Ascending aorta (tissue), 2 donors: Measurements from ENCODE around the gene ANKRD49. TPM values are rescaled to one million over a fixed set of nuclear protein-coding genes. Genes with fewer than 3 reads are reported as not detected.
"Not testable (repeated sequence)": the region's sequence is repeated elsewhere in the genome, so short reads cannot be mapped to it uniquely, and the experiment has no call there.

Experiments
- DNase-seq, 2 donors: peaks; one replicate each; pipeline ENCODE4 v3.0.0-alpha.2; 2019; ENCODE audit warnings: low spot score in 2 of 2
- H3K27ac ChIP-seq, 2 donors: fragments of 200-600 bp; sonication (generic); one replicate each; pipeline ENCODE4 v1.5.1; 2016 to 2017; ENCODE audit warnings: mild to moderate bottlenecking in 1 of 2
- H3K27me3 ChIP-seq: fragments of 200-600 bp; sonication (generic); one replicate; pipeline ENCODE4 v1.5.1; 2017
- H3K36me3 ChIP-seq, 2 donors: fragments of 200-600 bp; sonication (generic); one replicate each; pipeline ENCODE4 v1.5.1; 2016
- H3K4me1 ChIP-seq, 2 donors: fragments of 200-600 bp; sonication (generic); one replicate each; pipeline ENCODE4 v1.5.1; 2016 to 2017; ENCODE audit warnings: mild to moderate bottlenecking in 1 of 2
- H3K4me3 ChIP-seq, 2 donors: fragments of 200-600 bp; sonication (generic); one replicate each; pipeline ENCODE4 v1.5.1; 2016 to 2017; ENCODE audit warnings: mild to moderate bottlenecking in 1 of 2
- H3K9me3 ChIP-seq, 2 donors: fragments of 200-600 bp; sonication (generic); one replicate each; pipeline ENCODE4 v1.5.1; 2016
- intact Hi-C: fragments of 100-400 bp; cut with DNase I; formaldehyde crosslinking; loops from one replicate; pipeline ENCODE4 v1.15.1; 2023
- total RNA-seq: library from RNA; depleted of rRNA; stranded (reverse); fragments of >200 nt; gene quantifications from one replicate; pipeline ENCODE4 v1.1.0, GENCODE V29; 2016
- TF ChIP-seq, protein P1 (sequence below), 3 experiments: fragments of 200-600 bp in 2 of 3; fragments of 450-650 bp in 1 of 3; sonication (generic) in 2 of 3; IDR thresholded peaks; one replicate each; pipeline ENCODE4 v1.5.1; 2016 to 2019; ENCODE audit warnings: antibody characterized with exemption in 3 of 3, mild to moderate bottlenecking in 1 of 3, moderate library complexity in 1 of 3

The ANKRD49 gene
- total RNA-seq, 1 donor from 2014 or later, result 7.0 TPM

DNA sequence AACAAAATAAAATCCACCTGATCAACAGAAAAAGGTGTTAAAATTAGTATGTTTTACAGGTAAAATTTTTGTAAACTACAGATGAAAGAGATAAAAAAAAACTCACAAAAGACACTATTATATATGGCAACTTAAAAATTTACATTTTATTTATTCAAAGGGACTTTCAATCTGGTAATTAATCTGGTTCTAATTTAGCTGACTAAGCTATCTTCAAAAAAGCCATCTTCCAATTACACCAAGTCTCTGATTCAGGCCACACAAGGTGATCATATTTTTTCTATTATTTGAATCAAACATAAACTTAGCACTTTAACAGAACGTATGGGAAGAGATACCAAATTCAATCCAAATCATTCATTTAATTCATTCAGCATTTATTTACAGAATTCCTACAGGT lies 7.7 kb upstream of the ANKRD49 start:
- Histone ChIP-seq H3K27me3 (no peaks in the 10 kb centered on the region), H3K27ac (no peak overlapping the region), H3K4me1 (no peaks in the 10 kb centered on the region), H3K4me3 (no peak overlapping the region), H3K36me3 (peaks cover 5 to 44% of the 10 kb centered on the region in 2 donors), H3K9me3 (no peaks in the 10 kb centered on the region)
- intact Hi-C loops, result no loop called here
- TF ChIP-seq, protein P1, sequence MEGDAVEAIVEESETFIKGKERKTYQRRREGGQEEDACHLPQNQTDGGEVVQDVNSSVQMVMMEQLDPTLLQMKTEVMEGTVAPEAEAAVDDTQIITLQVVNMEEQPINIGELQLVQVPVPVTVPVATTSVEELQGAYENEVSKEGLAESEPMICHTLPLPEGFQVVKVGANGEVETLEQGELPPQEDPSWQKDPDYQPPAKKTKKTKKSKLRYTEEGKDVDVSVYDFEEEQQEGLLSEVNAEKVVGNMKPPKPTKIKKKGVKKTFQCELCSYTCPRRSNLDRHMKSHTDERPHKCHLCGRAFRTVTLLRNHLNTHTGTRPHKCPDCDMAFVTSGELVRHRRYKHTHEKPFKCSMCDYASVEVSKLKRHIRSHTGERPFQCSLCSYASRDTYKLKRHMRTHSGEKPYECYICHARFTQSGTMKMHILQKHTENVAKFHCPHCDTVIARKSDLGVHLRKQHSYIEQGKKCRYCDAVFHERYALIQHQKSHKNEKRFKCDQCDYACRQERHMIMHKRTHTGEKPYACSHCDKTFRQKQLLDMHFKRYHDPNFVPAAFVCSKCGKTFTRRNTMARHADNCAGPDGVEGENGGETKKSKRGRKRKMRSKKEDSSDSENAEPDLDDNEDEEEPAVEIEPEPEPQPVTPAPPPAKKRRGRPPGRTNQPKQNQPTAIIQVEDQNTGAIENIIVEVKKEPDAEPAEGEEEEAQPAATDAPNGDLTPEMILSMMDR (IDR thresholded peaks at IDR 0.05), result no peak
- no peak for DNase-seq

DNA sequence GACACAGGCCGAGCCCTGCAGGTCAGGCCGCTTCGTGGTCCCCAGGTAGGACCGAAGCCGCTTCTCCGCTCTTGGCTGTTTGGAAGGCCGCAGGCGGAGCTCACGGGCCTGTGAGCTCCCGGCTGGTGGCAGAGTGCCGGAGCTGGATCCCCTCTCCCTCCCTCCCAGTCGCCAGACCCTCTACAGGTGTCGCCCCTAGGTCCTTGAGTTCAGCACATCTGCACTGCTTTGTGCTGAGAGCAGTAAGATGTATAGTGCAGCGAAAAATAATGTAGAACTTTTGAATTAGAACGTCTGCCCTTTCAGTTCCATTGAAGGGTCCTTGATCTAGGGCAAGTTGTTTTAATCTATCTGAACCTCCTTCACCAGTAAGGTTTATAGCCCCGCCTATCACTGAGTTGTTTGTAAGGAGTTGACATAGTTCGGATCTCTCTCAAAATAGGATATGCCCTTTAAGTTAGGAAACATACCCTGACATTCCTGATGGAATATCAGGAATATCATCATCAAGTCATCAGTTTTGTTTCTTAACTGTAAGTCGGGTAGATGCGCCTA lies 419 bp downstream of the ANKRD49 start:
- Histone ChIP-seq H3K4me3 (peak overlapping the region; percentile 77 to 95), H3K27me3 (no peaks in the 10 kb centered on the region), H3K9me3 (no peaks in the 10 kb centered on the region), H3K4me1 (peaks cover 0 to 20% of the 10 kb centered on the region in 2 donors), H3K27ac (peak overlapping the region; percentile 83), H3K36me3 (peaks cover 21 to 23% of the 10 kb centered on the region in 2 donors)
- intact Hi-C loops, result loop anchor here (2.0 to 10.0 kb wide), 5 partner anchors 49 to 959 kb away; partner anchors contain the start of genes C11orf54, FUT4, SRSF8 and TAF1D
- DNase-seq, result no peak
- TF ChIP-seq, protein P1 (IDR thresholded peaks at IDR 0.05), result no peak

DNA sequence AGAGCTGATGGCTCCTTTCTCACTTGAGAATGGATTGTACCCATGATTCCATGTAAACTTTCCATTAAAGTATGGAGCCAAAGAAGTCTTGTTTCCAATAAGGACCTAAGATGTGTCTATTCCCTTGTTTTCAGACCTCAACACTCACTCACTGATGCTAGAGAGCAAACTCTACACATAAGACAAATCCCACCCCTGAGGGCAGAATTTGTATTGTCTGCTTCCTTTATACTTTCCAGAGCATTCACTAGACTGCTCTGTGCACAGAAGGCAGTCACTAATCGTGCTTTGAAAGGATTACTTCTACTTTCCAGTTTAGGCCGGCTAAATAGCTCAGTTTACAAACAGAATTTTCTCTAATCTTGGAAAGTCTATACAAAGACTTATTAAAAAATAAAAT lies 6.4 kb downstream of the ANKRD49 start:
- Histone ChIP-seq H3K27ac (no peak overlapping the region), H3K27me3 (no peaks in the 10 kb centered on the region), H3K4me1 (peaks cover 0 to 5% of the 10 kb centered on the region in 2 donors), H3K9me3 (no peaks in the 10 kb centered on the region), H3K4me3 (no peak overlapping the region), H3K36me3 (peaks cover 24 to 45% of the 10 kb centered on the region in 2 donors)
- no peak for DNase-seq
- TF ChIP-seq, protein P1 (IDR thresholded peaks at IDR 0.05), result no peak
- intact Hi-C loops, result no loop called here

DNA sequence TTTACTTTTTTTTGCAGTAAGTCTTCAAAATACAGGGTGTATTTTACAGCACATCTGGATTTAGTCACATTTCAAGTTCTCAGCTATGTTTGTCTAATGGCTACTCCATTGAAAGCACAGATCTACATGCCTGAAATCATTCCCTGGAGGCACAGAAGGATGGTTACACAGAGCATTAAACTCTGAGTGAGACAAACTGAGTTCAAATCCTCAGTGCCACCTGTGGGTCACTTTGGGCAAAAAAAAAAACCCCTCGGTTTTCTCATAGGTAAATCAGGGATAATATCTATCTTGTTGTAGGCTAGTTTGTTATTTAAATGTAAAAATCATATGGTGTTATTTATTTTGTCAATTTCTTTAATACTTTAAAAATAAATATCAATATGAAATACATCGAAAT lies 7.7 kb downstream of the ANKRD49 start:
- H3K36me3 ChIP-seq, result peaks cover 24 to 45% of the 10 kb centered on the region in 2 donors
- H3K4me3 ChIP-seq, result no peak overlapping the region
- no peak overlapping the region for H3K27ac ChIP-seq
- DNase-seq, result no peak
- no peaks in the 10 kb centered on the region for H3K27me3 ChIP-seq
- no peaks in the 10 kb centered on the region for H3K4me1 ChIP-seq
- no peaks in the 10 kb centered on the region for H3K9me3 ChIP-seq
- intact Hi-C loops, result no loop called here
- TF ChIP-seq, protein P1 (IDR thresholded peaks at IDR 0.05), result no peak

DNA sequence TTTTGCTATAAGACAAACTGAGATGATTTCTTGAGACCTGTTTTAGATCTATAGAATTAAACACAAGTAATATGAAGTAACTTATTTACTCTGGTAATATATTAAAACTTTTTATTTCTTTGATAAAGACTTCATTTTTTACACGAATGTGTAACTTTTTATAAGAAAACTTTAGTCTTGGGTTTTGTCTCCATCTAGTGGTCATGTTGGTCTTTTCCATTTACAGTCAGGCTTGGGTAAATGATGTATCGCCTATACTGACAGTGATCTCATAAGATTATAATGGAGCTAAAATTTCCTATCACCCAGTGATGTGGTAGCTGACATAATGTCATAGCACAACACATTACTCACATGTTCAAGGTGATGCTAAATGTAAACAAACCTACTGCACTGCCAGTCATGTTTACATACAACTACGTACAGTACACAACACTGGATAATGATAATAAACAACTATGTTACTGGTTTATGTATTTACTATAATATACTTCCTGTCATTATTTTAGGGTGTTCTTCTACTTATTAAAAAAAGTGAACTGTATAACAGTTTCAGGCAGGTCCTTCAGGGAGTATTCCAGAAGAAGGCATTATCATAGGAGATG lies 11.0 kb downstream of the ANKRD49 start:
- Histone ChIP-seq H3K36me3 (peaks cover 3 to 17% of the 10 kb centered on the region in 2 donors), H3K9me3 (no peaks in the 10 kb centered on the region), H3K4me1 (no peaks in the 10 kb centered on the region), H3K27me3 (no peaks in the 10 kb centered on the region), H3K4me3 (no peak overlapping the region), H3K27ac (no peak overlapping the region)
- TF ChIP-seq, protein P1 (IDR thresholded peaks at IDR 0.05), result peak; percentile 36 to 55 (median 41)
- intact Hi-C loops, result loop anchor here (2.0 kb wide), 1 partner anchor 610 kb away; no protein-coding TSS in a partner anchor
- DNase-seq, result no peak

DNA sequence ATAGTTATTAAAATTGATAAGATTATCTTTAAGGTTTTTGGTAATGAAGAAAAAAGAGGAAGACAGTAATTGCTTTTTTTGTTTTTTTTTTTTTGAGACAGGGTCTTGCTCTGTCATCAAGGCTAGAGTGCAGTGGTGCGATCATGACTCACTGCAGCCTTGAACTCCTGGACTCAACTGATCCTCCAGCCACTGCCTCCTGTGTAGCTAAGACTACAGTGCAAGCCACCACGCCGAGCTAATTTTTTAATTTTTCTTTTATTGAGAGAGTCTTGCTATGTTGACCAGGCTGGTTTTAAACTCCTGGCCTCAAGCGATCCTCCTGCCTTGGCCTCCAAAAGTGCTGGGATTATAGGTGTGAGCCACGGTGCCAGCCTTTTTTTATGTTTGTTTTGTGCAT lies 12.7 kb downstream of the ANKRD49 start:
- DNase-seq, H3K9me3 ChIP-seq, H3K4me3 ChIP-seq, H3K4me1 ChIP-seq, H3K27ac ChIP-seq, H3K36me3 ChIP-seq, intact Hi-C loops, H3K27me3 ChIP-seq: not testable (repeated sequence)
